ENCODE results near the gene SV2B.

- TF ChIP-seq CTCF (conservative IDR thresholded peaks at IDR 0.05) (no peak), ZFX (IDR thresholded peaks at IDR 0.05) (no peak)
Measured at GRCh38 chr15:91061997-91062396, 38.1 kb upstream of the SV2B start.

Data from C4-2B (cell line).